BJ (cell line): ENCODE measurements around the gene RIT1. TPM values are rescaled to one million over a fixed set of nuclear protein-coding genes. Genes with fewer than 3 reads are reported as not detected.

Experiments used
- CTCF ChIA-PET: fragments of 350-600 bp; formaldehyde crosslinking; extraction: SDS; loops from one replicate; lab custom pipeline; 2021; ENCODE audit warnings: antibody characterized with exemption, inconsistent platforms; lab: Yijun Ruan, JAX
- POLR2A ChIA-PET: fragments of 300-600 bp; sonication (Branson Sonifier 250); formaldehyde crosslinking; extraction: SDS; loops from one replicate; lab custom pipeline; 2021; ENCODE audit warnings: antibody characterized with exemption; lab: Charles Lee
- DNase-seq: peaks from one replicate; pipeline ENCODE4 v3.0.0-alpha.2; 2011; ENCODE audit warnings: low read depth
- H3K27me3 ChIP-seq: 2 replicates; pipeline ENCODE4 v1.6.0; 2011; ENCODE audit warnings: low read length; ENCODE audit not compliant: control insufficient read depth, insufficient read depth
- H3K36me3 ChIP-seq: 2 replicates; pipeline ENCODE4 v1.5.1; 2011; ENCODE audit warnings: low read length; ENCODE audit not compliant: control insufficient read depth, insufficient read depth
- H3K4me3 ChIP-seq: 2 replicates; pipeline ENCODE4 v1.5.1; 2011; ENCODE audit warnings: low read depth, mild to moderate bottlenecking, control low read depth, low read length
- CTCF ChIP-seq: IDR thresholded peaks from 2 replicates; pipeline ENCODE4 v1.5.1; 2011; ENCODE audit warnings: low read depth, mild to moderate bottlenecking, control low read depth, inconsistent platforms, low read length, moderate library complexity; ENCODE audit not compliant: insufficient read depth
- polyA plus RNA-seq: library from polyadenylated mRNA; depleted of rRNA; stranded (reverse); fragments of >200 nt; gene quantifications from 2 replicates; pipeline ENCODE4 v1.2.3, GENCODE V29; 2011

The RIT1 gene
- polyA plus RNA-seq, 1 experiment: 25.8 TPM

GRCh38 chr1:155946633-155947219, 35.6 kb upstream of the RIT1 start:
- no peak for DNase-seq
- Histone ChIP-seq H3K4me3 (no peak overlapping the region), H3K27me3 (no peaks in the 10 kb centered on the region), H3K36me3 (peaks cover 43% of the 10 kb centered on the region)
- CTCF ChIA-PET: interaction anchor here (0.8 kb wide), 1 partner anchor 44 kb away, joined by 3 read pairs; no protein-coding TSS in a partner anchor
- POLR2A ChIA-PET: no interaction called here
- TF ChIP-seq CTCF: no peak

- ChIA-PET POLR2A (interaction anchor here (0.6 kb wide), 1 partner anchor 12 kb away, joined by 7 read pairs; no protein-coding TSS in a partner anchor), CTCF (interaction anchor here (0.8 to 2.0 kb wide), 7 partner anchors 10 to 57 kb away, joined by 3 to 9 read pairs (median 4); partner anchors contain the start of gene KHDC4)
- no peak for DNase-seq
- Histone ChIP-seq H3K36me3 (peaks cover 24% of the 10 kb centered on the region), H3K27me3 (no peaks in the 10 kb centered on the region), H3K4me3 (no peak overlapping the region)
- TF ChIP-seq CTCF: no peak
These were observed 33.3 kb upstream of the RIT1 start for GRCh38 chr1:155944444-155944799.

GRCh38 chr1:155942578-155943141, 31.5 kb upstream of the RIT1 start:
- TF ChIP-seq CTCF: no peak
- Histone ChIP-seq H3K4me3 (no peak overlapping the region), H3K36me3 (peaks cover 17% of the 10 kb centered on the region), H3K27me3 (no peaks in the 10 kb centered on the region)
- ChIA-PET POLR2A (no interaction called here), CTCF (interaction anchor here (1.2 to 1.3 kb wide), 2 partner anchors 32 to 124 kb away, joined by 4 to 5 read pairs; no protein-coding TSS in a partner anchor)
- DNase-seq: no peak

GRCh38 chr1:155941845-155942531, 30.8 kb upstream of the RIT1 start:
- TF ChIP-seq CTCF: no peak
- POLR2A ChIA-PET: no interaction called here

More at GRCh38 chr1:155941845-155942531, 30.8 kb upstream of the RIT1 start:
- CTCF ChIA-PET: interaction anchor here (1.3 kb wide), 1 partner anchor 33 kb away, joined by 5 read pairs; no protein-coding TSS in a partner anchor
- peaks cover 11% of the 10 kb centered on the region for H3K36me3 ChIP-seq
- no peak for DNase-seq
- no peak overlapping the region for H3K4me3 ChIP-seq
- no peaks in the 10 kb centered on the region for H3K27me3 ChIP-seq
